ENCODE measurements around the gene SUFU. TPM values are rescaled to one million over a fixed set of nuclear protein-coding genes. Genes with fewer than 3 reads are reported as not detected.
A peak's percentile ranks its signal among the peaks of the same experiment; 100 is the strongest.

SUFU gene
- total RNA-seq, 1 experiment from 2014 or later, result 10.6 TPM

DNA sequence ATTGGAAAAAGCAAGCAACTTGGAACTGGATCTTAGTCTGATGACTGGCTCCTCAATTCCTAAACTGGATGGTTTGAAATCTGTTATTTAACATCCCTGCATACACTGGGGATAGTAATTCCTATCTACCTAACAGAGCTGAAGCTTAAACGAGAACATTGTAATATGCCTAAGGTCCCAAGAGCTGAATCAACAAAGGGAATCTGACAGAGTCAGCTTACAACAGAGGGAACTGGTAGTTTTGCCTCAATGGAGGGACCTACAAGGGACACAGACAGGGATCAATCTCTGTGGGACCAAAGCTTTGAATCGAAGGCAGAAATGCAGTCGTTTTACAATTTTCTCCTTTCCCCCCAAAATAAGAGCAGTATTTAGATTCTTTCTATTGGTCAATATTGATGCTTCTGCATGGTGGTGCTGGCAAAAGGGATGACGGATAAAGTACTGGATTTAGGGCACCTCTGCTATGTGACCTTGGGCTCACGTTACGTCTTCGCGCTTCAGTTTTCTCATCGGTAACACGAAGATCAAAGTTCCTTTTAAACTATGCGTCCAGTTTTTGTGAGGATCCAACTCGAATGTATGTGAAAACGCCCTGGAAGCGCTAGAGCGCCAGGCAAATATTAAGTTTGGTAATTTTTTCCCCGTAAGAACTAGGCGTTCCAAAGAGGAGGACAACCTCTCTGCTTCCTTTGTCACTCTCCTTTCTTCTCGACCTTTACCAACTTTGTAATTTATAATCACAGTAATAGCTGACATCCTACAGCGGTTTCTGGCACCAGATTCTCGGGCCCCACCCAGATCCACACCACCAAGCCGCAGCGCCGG lies 2.4 kb upstream of the SUFU start:
- Mint-ChIP-seq H3K36me3 (ENCODE audit: insufficient read depth, unreplicated experiment) (peaks cover 39% of the 10 kb centered on the region), H3K4me1 (ENCODE audit: low read depth, unreplicated experiment) (no peaks in the 10 kb centered on the region), H3K27ac (ENCODE audit: unreplicated experiment) (no peak overlapping the region), H3K27me3 (ENCODE audit: insufficient read depth, unreplicated experiment) (no peaks in the 10 kb centered on the region), H3K4me3 (ENCODE audit: unreplicated experiment) (no peak overlapping the region), H3K9me3 (ENCODE audit: unreplicated experiment) (no peaks in the 10 kb centered on the region)
- TF ChIP-seq, protein P1, sequence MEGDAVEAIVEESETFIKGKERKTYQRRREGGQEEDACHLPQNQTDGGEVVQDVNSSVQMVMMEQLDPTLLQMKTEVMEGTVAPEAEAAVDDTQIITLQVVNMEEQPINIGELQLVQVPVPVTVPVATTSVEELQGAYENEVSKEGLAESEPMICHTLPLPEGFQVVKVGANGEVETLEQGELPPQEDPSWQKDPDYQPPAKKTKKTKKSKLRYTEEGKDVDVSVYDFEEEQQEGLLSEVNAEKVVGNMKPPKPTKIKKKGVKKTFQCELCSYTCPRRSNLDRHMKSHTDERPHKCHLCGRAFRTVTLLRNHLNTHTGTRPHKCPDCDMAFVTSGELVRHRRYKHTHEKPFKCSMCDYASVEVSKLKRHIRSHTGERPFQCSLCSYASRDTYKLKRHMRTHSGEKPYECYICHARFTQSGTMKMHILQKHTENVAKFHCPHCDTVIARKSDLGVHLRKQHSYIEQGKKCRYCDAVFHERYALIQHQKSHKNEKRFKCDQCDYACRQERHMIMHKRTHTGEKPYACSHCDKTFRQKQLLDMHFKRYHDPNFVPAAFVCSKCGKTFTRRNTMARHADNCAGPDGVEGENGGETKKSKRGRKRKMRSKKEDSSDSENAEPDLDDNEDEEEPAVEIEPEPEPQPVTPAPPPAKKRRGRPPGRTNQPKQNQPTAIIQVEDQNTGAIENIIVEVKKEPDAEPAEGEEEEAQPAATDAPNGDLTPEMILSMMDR (IDR thresholded peaks at IDR 0.05; ENCODE audit: insufficient read depth in 1 of 2, low read depth in 1 of 2, low read length in 1 of 2, severe bottlenecking in 1 of 2, unreplicated experiment in 1 of 2), result no peak
- CTCF ChIA-PET, result interaction anchor here (0.5 to 1.3 kb wide), 3 partner anchors 59 to 143 kb away, joined by 3 to 6 read pairs (median 3); partner anchors contain the start of gene TRIM8
- H3K4me1 ChIP-seq, result no peaks in the 10 kb centered on the region
- H3K36me3 ChIP-seq (ENCODE audit: control insufficient read depth, insufficient read depth, low read length), result no peaks in the 10 kb centered on the region
- H3K4me3 ChIP-seq (ENCODE audit: low read depth, low read length), result peak overlapping the region; percentile 46
- no peaks in the 10 kb centered on the region for H3K27me3 ChIP-seq (replicated peaks; ENCODE audit: control insufficient read depth, insufficient read depth, low read length)
- POLR2A ChIA-PET, result interaction anchor here (0.7 kb wide), 1 partner anchor 45 kb away, joined by 3 read pairs; no protein-coding TSS in a partner anchor
- DNase-seq, result no peak
- intact Hi-C loops (cut with micrococcal nuclease; ENCODE audit: unreplicated experiment), result loop anchor here (1.0 to 5.0 kb wide), 7 partner anchors 40 to 349 kb away; partner anchors contain the start of genes ARL3, CUEDC2, GBF1 and NOLC1
- no peaks in the 10 kb centered on the region for H3K9me3 ChIP-seq
- TSS peak; percentile 56 for BruUV-seq (replicated peaks)

DNA sequence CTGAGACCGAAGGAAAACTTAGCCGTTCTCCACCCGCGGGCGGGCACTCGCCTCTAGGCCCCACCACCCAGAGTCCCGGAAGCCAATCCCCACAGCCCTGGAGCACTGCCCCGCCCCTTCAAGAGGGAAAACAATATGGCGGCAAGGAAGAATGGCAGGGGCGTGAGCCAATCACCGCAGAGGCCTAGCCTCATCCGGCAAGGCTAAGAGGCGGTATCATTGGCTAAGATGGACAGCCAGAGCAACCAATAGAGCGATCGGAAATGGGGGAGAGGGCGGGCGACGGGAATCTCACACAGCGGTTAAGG lies 1.8 kb upstream of the SUFU start:
- Mint-ChIP-seq H3K27ac (ENCODE audit: unreplicated experiment) (no peak overlapping the region), H3K9me3 (ENCODE audit: unreplicated experiment) (no peaks in the 10 kb centered on the region), H3K4me1 (ENCODE audit: low read depth, unreplicated experiment) (no peaks in the 10 kb centered on the region), H3K27me3 (ENCODE audit: insufficient read depth, unreplicated experiment) (no peaks in the 10 kb centered on the region), H3K36me3 (ENCODE audit: insufficient read depth, unreplicated experiment) (peaks cover 35% of the 10 kb centered on the region), H3K4me3 (ENCODE audit: unreplicated experiment) (no peak overlapping the region)
- ChIA-PET CTCF (interaction anchor here (0.6 to 4.0 kb wide), 25 partner anchors 19 to 350 kb away, joined by 3 to 122 read pairs (median 3); partner anchors contain the start of genes CUEDC2, NOLC1, PITX3 and TRIM8), POLR2A (interaction anchor here (0.5 to 1.0 kb wide), 6 partner anchors 40 to 387 kb away, joined by 3 to 6 read pairs (median 4); partner anchors contain the start of genes CUEDC2 and NFKB2)
- H3K9me3 ChIP-seq, result no peaks in the 10 kb centered on the region
- peak; percentile 99 to 100 for DNase-seq
- TF ChIP-seq, protein P1 (IDR thresholded peaks at IDR 0.05; ENCODE audit: insufficient read depth in 1 of 2, low read depth in 1 of 2, low read length in 1 of 2, severe bottlenecking in 1 of 2, unreplicated experiment in 1 of 2), result no peak
- no TSS peak for BruUV-seq (replicated peaks)
- peak overlapping the region; percentile 85 for H3K4me3 ChIP-seq (ENCODE audit: low read depth, low read length)
- intact Hi-C loops (cut with micrococcal nuclease; ENCODE audit: unreplicated experiment), result loop anchor here (1.0 to 5.0 kb wide), 7 partner anchors 41 to 350 kb away; partner anchors contain the start of genes ARL3, CUEDC2, GBF1 and NOLC1
- H3K27me3 ChIP-seq (replicated peaks; ENCODE audit: control insufficient read depth, insufficient read depth, low read length), result no peaks in the 10 kb centered on the region
- H3K36me3 ChIP-seq (ENCODE audit: control insufficient read depth, insufficient read depth, low read length), result no peaks in the 10 kb centered on the region
- H3K4me1 ChIP-seq, result no peaks in the 10 kb centered on the region

DNA sequence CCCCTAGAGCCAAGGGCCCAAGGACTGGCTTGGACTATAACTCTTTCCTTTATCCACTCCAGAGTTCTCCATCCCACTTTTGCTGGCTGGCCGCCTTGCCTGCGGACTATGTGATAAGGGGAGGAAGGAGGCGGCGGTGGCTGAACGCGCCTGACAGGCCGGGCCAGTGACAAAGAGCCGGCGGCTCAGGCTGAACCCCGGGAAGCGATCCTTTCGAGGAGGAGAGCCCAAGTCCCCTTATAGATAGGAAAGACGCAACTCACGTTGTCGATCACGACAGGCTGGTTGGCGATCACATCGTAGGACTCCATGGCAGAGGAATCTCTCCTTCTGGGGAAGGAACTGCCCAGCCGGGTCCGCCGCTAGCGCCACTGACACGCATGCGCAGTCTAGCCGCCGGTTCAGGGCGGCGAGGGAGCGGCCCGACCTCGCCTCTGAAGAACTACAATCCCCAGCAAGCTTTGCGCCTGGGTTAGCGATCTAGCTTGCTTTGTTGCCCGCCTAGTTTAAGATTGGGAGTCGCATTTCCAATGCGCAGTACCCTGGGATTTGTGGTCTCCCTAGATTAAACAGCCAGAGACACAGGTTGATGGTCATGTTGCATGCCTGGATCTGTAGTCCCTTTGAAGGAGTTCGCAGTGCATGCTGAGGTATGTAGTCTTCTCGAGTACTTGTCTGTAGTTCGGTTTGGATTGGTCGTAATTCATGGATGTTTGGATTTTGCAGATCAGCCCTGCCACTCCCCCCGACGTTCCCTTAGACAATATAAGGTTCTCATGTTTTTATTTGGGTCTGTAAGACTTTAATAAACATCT lies 1.2 kb upstream of the SUFU start, which contains the start of gene ACTR1A:
Gene ACTR1A, minus strand, starts transcription at position 376 of the 815 bp plus-strand sequence. Its CDS starts 65 bp downstream, at position 311.
- Mint-ChIP-seq H3K27me3 (ENCODE audit: insufficient read depth, unreplicated experiment) (no peaks in the 10 kb centered on the region), H3K27ac (ENCODE audit: unreplicated experiment) (no peak within 1 kb of the TSS), H3K9me3 (ENCODE audit: unreplicated experiment) (no peaks in the 10 kb centered on the region), H3K36me3 (ENCODE audit: insufficient read depth, unreplicated experiment) (peaks cover 30% of the 10 kb centered on the region), H3K4me3 (ENCODE audit: unreplicated experiment) (no peak within 1 kb of the TSS), H3K4me1 (ENCODE audit: low read depth, unreplicated experiment) (no peaks in the 10 kb centered on the region)
- POLR2A ChIA-PET, result interaction anchor here (0.5 to 1.0 kb wide), 6 partner anchors 41 to 388 kb away, joined by 3 to 6 read pairs (median 4); partner anchors contain the start of genes CUEDC2 and NFKB2
- Histone ChIP-seq H3K4me3 (ENCODE audit: low read depth, low read length) (peak within 1 kb of the TSS; percentile 85), H3K36me3 (ENCODE audit: control insufficient read depth, insufficient read depth, low read length) (no peaks in the 10 kb centered on the region), H3K4me1 (no peaks in the 10 kb centered on the region), H3K9me3 (no peaks in the 10 kb centered on the region), H3K27me3 (replicated peaks; ENCODE audit: control insufficient read depth, insufficient read depth, low read length) (no peaks in the 10 kb centered on the region)
- DNase-seq, result peak; percentile 97 to 99
- BruUV-seq (replicated peaks), result no TSS peak
- TF ChIP-seq, protein P1 (IDR thresholded peaks at IDR 0.05; ENCODE audit: insufficient read depth in 1 of 2, low read depth in 1 of 2, low read length in 1 of 2, severe bottlenecking in 1 of 2, unreplicated experiment in 1 of 2), result no peak
- intact Hi-C loops (cut with micrococcal nuclease; ENCODE audit: unreplicated experiment), result loop anchor here (1.0 to 5.0 kb wide), 9 partner anchors 41 to 350 kb away; partner anchors contain the start of genes ARL3, CUEDC2, GBF1 and NOLC1
- CTCF ChIA-PET, result interaction anchor here (0.6 to 4.0 kb wide), 26 partner anchors 18 to 351 kb away, joined by 3 to 122 read pairs (median 3); partner anchors contain the start of genes CUEDC2, NOLC1, PITX3 and TRIM8
